Measurements from ENCODE around the gene SEC23B. TPM values are rescaled to one million over a fixed set of nuclear protein-coding genes. Genes with fewer than 3 reads are reported as not detected.

SEC23B gene
- total and polyA plus RNA-seq, 2 of the 13 experiments (the other 11 are each of a cell fraction or from before 2014, with no cell fraction given): 114 to 120 TPM

GRCh38 chr20:18496740-18497592 lies 10.8 kb upstream of the SEC23B start, which contains the start of gene RBBP9 (continued):
- TF ChIP-seq SMARCC2 (IDR thresholded peaks at IDR 0.05) (no peak), MED8 (CRISPR knock-in tag; IDR thresholded peaks at IDR 0.05; ENCODE audit: insufficient replicate concordance) (peak; percentile 67), ZFYVE20 (CRISPR knock-in tag; IDR thresholded peaks at IDR 0.05; ENCODE audit: borderline replicate concordance, low read depth) (0 out of 2 replicates have a peak, but pooled peaks have one; percentile 45), PREB (CRISPR knock-in tag; IDR thresholded peaks at IDR 0.05) (no peak), MIER3 (CRISPR knock-in tag; IDR thresholded peaks at IDR 0.05; ENCODE audit: borderline replicate concordance) (peak; percentile 92), SAP130 (CRISPR knock-in tag; IDR thresholded peaks at IDR 0.05; ENCODE audit: low read depth) (peak; percentile 95), ZNF543 (CRISPR knock-in tag; IDR thresholded peaks at IDR 0.05) (no peak), JUN (CRISPR knock-in tag; IDR thresholded peaks at IDR 0.05) (no peak), ZSCAN20 (CRISPR knock-in tag; IDR thresholded peaks at IDR 0.05; ENCODE audit: borderline replicate concordance) (peak; percentile 41; the same call in 1 of the 2 replicates), ZMYM4 (CRISPR knock-in tag; IDR thresholded peaks at IDR 0.05) (peak; percentile 75), ZNF761 (CRISPR knock-in tag; conservative IDR thresholded peaks at IDR 0.05) (no peak; the same call in 1 of the 2 replicates), FOXK2 (IDR thresholded peaks at IDR 0.05) (no peak), GATAD1 (CRISPR knock-in tag; IDR thresholded peaks at IDR 0.05) (peak; percentile 89), PRPF4 (IDR thresholded peaks at IDR 0.05; ENCODE audit: low read depth, low read length, poor library complexity, severe bottlenecking) (no peak), REST (IDR thresholded peaks at IDR 0.05; ENCODE audit: borderline replicate concordance in 1 of 2, low read depth in 1 of 2, low read length in 2 of 2) (peak in 1 of 2 experiments; percentile 34; a peak in 1 of 4 replicates), CSRNP1 (CRISPR knock-in tag; IDR thresholded peaks at IDR 0.05) (peak; percentile 83; the same call in 1 of the 2 replicates), RAD21 (CRISPR knock-in tag; IDR thresholded peaks at IDR 0.05) (peak; percentile 51; the same call in 1 of the 2 replicates), ZNF350 (CRISPR knock-in tag; IDR thresholded peaks at IDR 0.05; ENCODE audit: borderline replicate concordance, low read depth) (peak; percentile 98), EZH2 (conservative IDR thresholded peaks at IDR 0.05; ENCODE audit: low read depth, low read length) (no peak), MXD4 (CRISPR knock-in tag; IDR thresholded peaks at IDR 0.05) (peak; percentile 89), RXRB (CRISPR knock-in tag; IDR thresholded peaks at IDR 0.05; ENCODE audit: borderline replicate concordance) (peak; percentile 54), HNF1B (CRISPR knock-in tag; IDR thresholded peaks at IDR 0.05) (peak; percentile 98)
